Mammary epithelial cell (primary cell): ENCODE results near the gene MAGI1.

ENCODE experiments used
- EZH2 ChIP-seq: IDR thresholded peaks from 2 replicates; pipeline ENCODE4 v1.6.1; 2012; ENCODE audit warnings: low read length, inconsistent platforms, borderline replicate concordance
- TF ChIP-seq, protein P1 (sequence below), 2 donors: IDR thresholded peaks in 1 of 2; conservative IDR thresholded peaks in 1 of 2; 2 replicates each; pipeline ENCODE4 v1.5.1; 2011 to 2012; ENCODE audit warnings: inconsistent platforms in 2 of 2, low read length in 2 of 2, mild to moderate bottlenecking in 2 of 2, control low read depth in 1 of 2, low read depth in 1 of 2; ENCODE audit not compliant: insufficient read depth in 1 of 2; ENCODE audit errors: extremely low read depth in 1 of 2

DNA sequence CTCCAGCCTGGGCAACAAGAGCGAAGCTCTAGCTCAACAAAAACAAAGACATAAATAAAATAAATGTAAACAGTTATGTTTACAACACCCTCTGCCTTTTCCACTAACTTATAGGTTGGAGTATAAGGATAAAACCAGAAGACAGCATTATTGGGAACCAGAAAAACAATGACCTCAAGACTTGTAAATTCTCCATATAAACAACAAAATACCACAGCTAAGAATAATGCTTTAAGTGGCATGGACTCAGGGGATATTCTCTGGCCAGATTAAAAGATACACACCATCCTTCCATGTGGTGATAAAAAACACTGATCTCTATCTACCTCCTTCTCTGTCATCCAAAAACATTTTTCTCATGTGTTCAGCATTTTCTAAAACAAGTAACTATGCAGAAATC is 500.6 kb downstream of the MAGI1 start:
- TF ChIP-seq, protein P1, sequence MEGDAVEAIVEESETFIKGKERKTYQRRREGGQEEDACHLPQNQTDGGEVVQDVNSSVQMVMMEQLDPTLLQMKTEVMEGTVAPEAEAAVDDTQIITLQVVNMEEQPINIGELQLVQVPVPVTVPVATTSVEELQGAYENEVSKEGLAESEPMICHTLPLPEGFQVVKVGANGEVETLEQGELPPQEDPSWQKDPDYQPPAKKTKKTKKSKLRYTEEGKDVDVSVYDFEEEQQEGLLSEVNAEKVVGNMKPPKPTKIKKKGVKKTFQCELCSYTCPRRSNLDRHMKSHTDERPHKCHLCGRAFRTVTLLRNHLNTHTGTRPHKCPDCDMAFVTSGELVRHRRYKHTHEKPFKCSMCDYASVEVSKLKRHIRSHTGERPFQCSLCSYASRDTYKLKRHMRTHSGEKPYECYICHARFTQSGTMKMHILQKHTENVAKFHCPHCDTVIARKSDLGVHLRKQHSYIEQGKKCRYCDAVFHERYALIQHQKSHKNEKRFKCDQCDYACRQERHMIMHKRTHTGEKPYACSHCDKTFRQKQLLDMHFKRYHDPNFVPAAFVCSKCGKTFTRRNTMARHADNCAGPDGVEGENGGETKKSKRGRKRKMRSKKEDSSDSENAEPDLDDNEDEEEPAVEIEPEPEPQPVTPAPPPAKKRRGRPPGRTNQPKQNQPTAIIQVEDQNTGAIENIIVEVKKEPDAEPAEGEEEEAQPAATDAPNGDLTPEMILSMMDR (conservative IDR thresholded peaks at IDR 0.05 in 1 of 2, IDR thresholded peaks at IDR 0.05 in 1 of 2; ENCODE audit: extremely low read depth in 1 of 2, insufficient read depth in 1 of 2, low read depth in 1 of 2, low read length in 2 of 2): no peak
- TF ChIP-seq EZH2: no peak
